SK-N-SH (cell line): ENCODE results near the gene TTC3. TPM values are rescaled to one million over a fixed set of nuclear protein-coding genes. Genes with fewer than 3 reads are reported as not detected.

Experiments
- CTCF ChIA-PET: fragments of 300-600, 350-600 bp; formaldehyde crosslinking; extraction: SDS; loops from one replicate; lab custom pipeline; 2021; lab: Yijun Ruan, JAX
- POLR2A ChIA-PET: fragments of 350-600 bp; sonication (Branson Sonifier 250); formaldehyde crosslinking; extraction: SDS; loops from one replicate; lab custom pipeline; 2020; ENCODE audit warnings: antibody characterized with exemption, inconsistent platforms; lab: Yijun Ruan, JAX
- DNase-seq: peaks from one replicate; pipeline ENCODE4 v3.0.0; 2012
- H2AFZ ChIP-seq: fragments of 200-600 bp; sonication (generic); 2 replicates; pipeline ENCODE4 v1.8.1; 2016; ENCODE audit warnings: antibody characterized with exemption, mild to moderate bottlenecking, low read depth
- H3F3A ChIP-seq: fragments of 200-600 bp; sonication (generic); replicated peaks from 2 replicates; pipeline ENCODE3; 2016; ENCODE audit warnings: antibody characterized with exemption, mild to moderate bottlenecking; ENCODE audit not compliant: insufficient read depth
- H3K27ac ChIP-seq, 2 experiments: fragments of 200-500 bp in 1 of 2; fragments of 200-600 bp in 1 of 2; sonication (Bioruptor generic) in 1 of 2; sonication (generic), shearing (Covaris generic) in 1 of 2; 2 replicates each; pipeline versions ENCODE4 v1.5.1 to v1.6.1; 2014 to 2016; ENCODE audit warnings: low read depth in 2 of 2, inconsistent platforms in 1 of 2, low read length in 1 of 2, mild to moderate bottlenecking in 1 of 2, mixed read lengths in 1 of 2
- H3K27me3 ChIP-seq: fragments of 200-600 bp; sonication (generic), shearing (Covaris generic); 2 replicates; pipeline ENCODE4 v1.6.1; 2016; ENCODE audit warnings: mixed run types; ENCODE audit not compliant: insufficient read depth
- H3K36me3 ChIP-seq, 2 experiments: fragments of 200-500 bp in 1 of 2; fragments of 200-600 bp in 1 of 2; sonication (Bioruptor generic) in 1 of 2; sonication (generic) in 1 of 2; replicated peaks in 1 of 2; 2 replicates each; pipeline versions ENCODE3 to v1.5.1; 2014 to 2016; ENCODE audit warnings: low read length in 1 of 2, mild to moderate bottlenecking in 1 of 2; ENCODE audit not compliant: insufficient read depth in 2 of 2, control insufficient read depth in 1 of 2
- H3K4me1 ChIP-seq, 2 experiments: fragments of 200-500 bp in 1 of 2; fragments of 200-600 bp in 1 of 2; sonication (Bioruptor generic) in 1 of 2; sonication (generic), shearing (Covaris generic) in 1 of 2; 2 replicates each; pipeline versions ENCODE4 v1.5.1 to v1.6.1; 2014 to 2016; ENCODE audit warnings: low read depth in 1 of 2, low read length in 1 of 2, mixed run types in 1 of 2; ENCODE audit not compliant: insufficient read depth in 2 of 2, control insufficient read depth in 1 of 2
- H3K4me2 ChIP-seq: fragments of 200-600 bp; sonication (generic), shearing (Covaris generic); 2 replicates; pipeline ENCODE4 v1.6.1; 2017; ENCODE audit warnings: mixed run types
- H3K4me3 ChIP-seq, 2 experiments: fragments of 200-500 bp in 1 of 2; fragments of 200-600 bp in 1 of 2; sonication (Bioruptor generic) in 1 of 2; sonication (generic), shearing (Covaris generic) in 1 of 2; 2 replicates each; pipeline versions ENCODE4 v1.5.1 to v1.8.1; 2014 to 2016; ENCODE audit warnings: low read depth in 2 of 2, inconsistent platforms in 1 of 2, low read length in 1 of 2, mild to moderate bottlenecking in 1 of 2, mixed read lengths in 1 of 2, moderate library complexity in 1 of 2
- H3K79me2 ChIP-seq: fragments of 200-600 bp; sonication (generic); 2 replicates; pipeline ENCODE4 v1.8.1; 2017; ENCODE audit warnings: mild to moderate bottlenecking; ENCODE audit not compliant: insufficient read depth
- H3K9ac ChIP-seq: fragments of 200-600 bp; sonication (generic); 2 replicates; pipeline ENCODE4 v1.6.1; 2017; ENCODE audit warnings: mixed run types
- H3K9me2 ChIP-seq: fragments of 200-600 bp; sonication (generic); 2 replicates; pipeline ENCODE4 v1.6.1; 2017; ENCODE audit warnings: mixed run types
- H3K9me3 ChIP-seq: fragments of 200-600 bp; sonication (generic); 2 replicates; pipeline ENCODE4 v1.6.1; 2017; ENCODE audit warnings: mixed run types, mild to moderate bottlenecking, moderate library complexity
- H4K20me1 ChIP-seq: fragments of 200-600 bp; sonication (generic); 2 replicates; pipeline ENCODE4 v1.6.1; 2017; ENCODE audit warnings: mild to moderate bottlenecking, mixed run types; ENCODE audit not compliant: insufficient read depth
- ELF1 ChIP-seq: IDR thresholded peaks from 2 replicates; pipeline ENCODE4 v1.4.0; 2012
- EZH2phosphoT487 ChIP-seq: fragments of 200-600 bp; sonication (generic); IDR thresholded peaks from 2 replicates; pipeline ENCODE4 v1.6.1; 2017; ENCODE audit warnings: low read depth, mixed run types, mild to moderate bottlenecking, antibody characterized with exemption, moderate library complexity, borderline replicate concordance
- GATA2 ChIP-seq: sonication (generic); formaldehyde crosslinking; IDR thresholded peaks from 2 replicates; pipeline ENCODE4 v1.5.0; 2020; ENCODE audit warnings: mild to moderate bottlenecking, missing genetic modification reagents
- MEF2A ChIP-seq: IDR thresholded peaks from 2 replicates; pipeline ENCODE4 v1.4.0; 2012; ENCODE audit warnings: low read depth, borderline replicate concordance
- NFIC ChIP-seq: IDR thresholded peaks from 2 replicates; pipeline ENCODE4 v1.4.0; 2012; ENCODE audit warnings: borderline replicate concordance
- POLR2AphosphoS5 ChIP-seq: IDR thresholded peaks from 2 replicates; pipeline ENCODE4 v1.6.1; 2012; ENCODE audit warnings: low read depth, low read length
- SIN3A ChIP-seq: IDR thresholded peaks from 2 replicates; pipeline ENCODE4 v1.6.1; 2012; ENCODE audit warnings: low read depth, mild to moderate bottlenecking, low read length, moderate library complexity, borderline replicate concordance
- TAF1 ChIP-seq: IDR thresholded peaks from 2 replicates; pipeline ENCODE4 v1.6.1; 2012; ENCODE audit warnings: low read depth, mild to moderate bottlenecking, low read length, moderate library complexity, borderline replicate concordance
- TCF12 ChIP-seq: IDR thresholded peaks from 2 replicates; pipeline ENCODE4 v1.4.0; 2012
- TEAD4 ChIP-seq: IDR thresholded peaks from 2 replicates; pipeline ENCODE4 v1.4.0; 2012; ENCODE audit warnings: mild to moderate bottlenecking, borderline replicate concordance; ENCODE audit not compliant: insufficient read depth
- YY1 ChIP-seq: IDR thresholded peaks from 2 replicates; pipeline ENCODE4 v1.4.0; 2012; ENCODE audit warnings: low read depth, mild to moderate bottlenecking
- WGBS: methylation state at CpG from one replicate; pipeline ENCODE4 v1.1.6; 2017; ENCODE audit warnings: low lambda C conversion rate; 5-methylcytosine and 5-hydroxymethylcytosine counted together
- polyA plus RNA-seq, 3 experiments: library from polyadenylated mRNA; depleted of rRNA; stranded (reverse); fragments of >200 nt; gene quantifications; 2 replicates each; pipeline ENCODE4 v1.2.3, GENCODE V29; 2012
- TF ChIP-seq, protein P1 (sequence below): IDR thresholded peaks from 2 replicates; pipeline ENCODE4 v1.6.1; 2012; ENCODE audit warnings: mild to moderate bottlenecking, low read depth, low read length, moderate library complexity
- TF ChIP-seq, protein P2 (sequence below): IDR thresholded peaks from 2 replicates; pipeline ENCODE4 v1.4.0; 2012; ENCODE audit warnings: low read depth, borderline replicate concordance

The TTC3 gene
- polyA plus RNA-seq, 1 of the 3 experiments (the other 2 are of a cell fraction): 35.7 TPM

DNA sequence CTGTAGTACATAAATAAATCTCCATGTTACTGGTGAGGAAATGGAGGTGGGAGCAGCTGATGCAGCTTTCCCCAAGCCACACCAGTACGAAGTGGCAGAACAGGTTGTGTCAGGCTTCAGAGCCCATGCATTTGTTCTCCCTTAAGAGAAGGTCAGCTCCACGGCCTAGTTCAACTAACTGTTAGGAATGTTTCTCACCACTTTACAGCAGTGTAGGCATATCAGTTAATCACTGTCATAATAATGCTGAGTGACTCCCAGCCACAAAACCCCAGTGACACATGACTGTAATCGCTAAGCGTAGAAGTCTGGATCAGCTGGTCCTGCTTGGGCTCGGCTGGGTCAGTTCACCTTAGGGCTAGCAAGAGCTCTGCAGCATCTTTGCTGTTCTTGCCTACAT lies 103.7 kb downstream of the TTC3 start (continued):
- TF ChIP-seq, protein P1, sequence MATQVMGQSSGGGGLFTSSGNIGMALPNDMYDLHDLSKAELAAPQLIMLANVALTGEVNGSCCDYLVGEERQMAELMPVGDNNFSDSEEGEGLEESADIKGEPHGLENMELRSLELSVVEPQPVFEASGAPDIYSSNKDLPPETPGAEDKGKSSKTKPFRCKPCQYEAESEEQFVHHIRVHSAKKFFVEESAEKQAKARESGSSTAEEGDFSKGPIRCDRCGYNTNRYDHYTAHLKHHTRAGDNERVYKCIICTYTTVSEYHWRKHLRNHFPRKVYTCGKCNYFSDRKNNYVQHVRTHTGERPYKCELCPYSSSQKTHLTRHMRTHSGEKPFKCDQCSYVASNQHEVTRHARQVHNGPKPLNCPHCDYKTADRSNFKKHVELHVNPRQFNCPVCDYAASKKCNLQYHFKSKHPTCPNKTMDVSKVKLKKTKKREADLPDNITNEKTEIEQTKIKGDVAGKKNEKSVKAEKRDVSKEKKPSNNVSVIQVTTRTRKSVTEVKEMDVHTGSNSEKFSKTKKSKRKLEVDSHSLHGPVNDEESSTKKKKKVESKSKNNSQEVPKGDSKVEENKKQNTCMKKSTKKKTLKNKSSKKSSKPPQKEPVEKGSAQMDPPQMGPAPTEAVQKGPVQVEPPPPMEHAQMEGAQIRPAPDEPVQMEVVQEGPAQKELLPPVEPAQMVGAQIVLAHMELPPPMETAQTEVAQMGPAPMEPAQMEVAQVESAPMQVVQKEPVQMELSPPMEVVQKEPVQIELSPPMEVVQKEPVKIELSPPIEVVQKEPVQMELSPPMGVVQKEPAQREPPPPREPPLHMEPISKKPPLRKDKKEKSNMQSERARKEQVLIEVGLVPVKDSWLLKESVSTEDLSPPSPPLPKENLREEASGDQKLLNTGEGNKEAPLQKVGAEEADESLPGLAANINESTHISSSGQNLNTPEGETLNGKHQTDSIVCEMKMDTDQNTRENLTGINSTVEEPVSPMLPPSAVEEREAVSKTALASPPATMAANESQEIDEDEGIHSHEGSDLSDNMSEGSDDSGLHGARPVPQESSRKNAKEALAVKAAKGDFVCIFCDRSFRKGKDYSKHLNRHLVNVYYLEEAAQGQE: no peak
- TF ChIP-seq YY1: no peak
- TF ChIP-seq TAF1: no peak
- TF ChIP-seq, all 33 proteins: peak for 0

GRCh38 chr21:37181059-37181458 lies 108.0 kb downstream of the TTC3 start:
- 97% methylated on average over 3 of the region's 3 CpGs for WGBS
- H3K79me2 ChIP-seq: peaks cover 11% of the 10 kb centered on the region
- TF ChIP-seq TCF12 (no peak), TEAD4 (no peak)
- TF ChIP-seq, protein P2, sequence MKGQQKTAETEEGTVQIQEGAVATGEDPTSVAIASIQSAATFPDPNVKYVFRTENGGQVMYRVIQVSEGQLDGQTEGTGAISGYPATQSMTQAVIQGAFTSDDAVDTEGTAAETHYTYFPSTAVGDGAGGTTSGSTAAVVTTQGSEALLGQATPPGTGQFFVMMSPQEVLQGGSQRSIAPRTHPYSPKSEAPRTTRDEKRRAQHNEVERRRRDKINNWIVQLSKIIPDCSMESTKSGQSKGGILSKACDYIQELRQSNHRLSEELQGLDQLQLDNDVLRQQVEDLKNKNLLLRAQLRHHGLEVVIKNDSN: no peak
- no peak overlapping the region for H3K4me2 ChIP-seq
- H3K9ac ChIP-seq: no peak overlapping the region
- H3K9me3 ChIP-seq: no peaks in the 10 kb centered on the region
- peaks cover 54 to 68% of the 10 kb centered on the region in 2 experiments for H3K36me3 ChIP-seq
- peaks cover 4% of the 10 kb centered on the region for H3F3A ChIP-seq
- no peaks in the 10 kb centered on the region for H4K20me1 ChIP-seq
- POLR2A ChIA-PET: no interaction called here
- no peak for DNase-seq
- CTCF ChIA-PET: no interaction called here
- H3K27me3 ChIP-seq: no peaks in the 10 kb centered on the region
- H3K4me1 ChIP-seq: no peaks in the 10 kb centered on the region
- no peak overlapping the region for H3K4me3 ChIP-seq
- no peak overlapping the region for H3K27ac ChIP-seq
- no peaks in the 10 kb centered on the region for H3K9me2 ChIP-seq
- no peak overlapping the region for H2AFZ ChIP-seq

DNA sequence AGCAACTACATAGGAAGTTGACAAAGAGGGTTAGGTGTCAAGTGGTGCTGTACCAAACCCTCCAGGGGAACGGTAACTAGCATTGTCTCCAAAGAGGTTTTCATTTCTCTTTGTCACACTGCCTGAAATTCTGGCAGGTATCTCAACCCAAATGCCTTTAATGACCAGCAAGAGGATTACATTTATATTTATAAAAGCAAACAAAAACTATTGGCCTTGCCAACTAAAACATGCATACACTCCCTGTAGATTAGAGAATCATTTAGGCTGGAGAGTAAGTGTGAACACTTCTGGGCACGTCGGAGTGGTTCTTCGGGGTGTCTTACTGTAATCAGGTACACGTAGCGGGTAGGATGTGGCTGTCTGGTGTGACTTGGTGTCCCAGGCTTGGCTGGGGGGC lies 109.2 kb downstream of the TTC3 start:
- Histone ChIP-seq H3K9me2 (no peaks in the 10 kb centered on the region), H3K36me3 (peaks cover 52 to 63% of the 10 kb centered on the region in 2 experiments), H3K9ac (no peak overlapping the region), H3K4me1 (no peaks in the 10 kb centered on the region), H4K20me1 (no peaks in the 10 kb centered on the region)
- POLR2A ChIA-PET: no interaction called here
- TF ChIP-seq ELF1 (no peak), MEF2A (no peak), SIN3A (no peak), NFIC (no peak), GATA2 (CRISPR knock-in tag) (no peak), EZH2phosphoT487 (no peak), TAF1 (no peak), POLR2AphosphoS5 (no peak)
- TF ChIP-seq, all 33 proteins: peak for 0
- Histone ChIP-seq H3K27ac (no peak overlapping the region), H3K9me3 (no peaks in the 10 kb centered on the region), H3K4me3 (no peak overlapping the region), H3K79me2 (peaks cover 11% of the 10 kb centered on the region), H3K27me3 (no peaks in the 10 kb centered on the region), H3K4me2 (no peak overlapping the region), H2AFZ (no peak overlapping the region), H3F3A (peaks cover 4% of the 10 kb centered on the region)
- no peak for DNase-seq
- 98% methylated on average over 6 of the region's 6 CpGs for WGBS
- CTCF ChIA-PET: interaction anchor here (0.7 kb wide), 1 partner anchor 11 kb away, joined by 3 read pairs; no protein-coding TSS in a partner anchor
